ENCODE results near the gene RNASET2. TPM values are rescaled to one million over a fixed set of nuclear protein-coding genes. Genes with fewer than 3 reads are reported as not detected.
"Not testable (repeated sequence)": the region's sequence is repeated elsewhere in the genome, so short reads cannot be mapped to it uniquely, and the experiment has no call there.

The RNASET2 gene
- total RNA-seq, 1 experiment from 2014 or later: 42.2 TPM

DNA sequence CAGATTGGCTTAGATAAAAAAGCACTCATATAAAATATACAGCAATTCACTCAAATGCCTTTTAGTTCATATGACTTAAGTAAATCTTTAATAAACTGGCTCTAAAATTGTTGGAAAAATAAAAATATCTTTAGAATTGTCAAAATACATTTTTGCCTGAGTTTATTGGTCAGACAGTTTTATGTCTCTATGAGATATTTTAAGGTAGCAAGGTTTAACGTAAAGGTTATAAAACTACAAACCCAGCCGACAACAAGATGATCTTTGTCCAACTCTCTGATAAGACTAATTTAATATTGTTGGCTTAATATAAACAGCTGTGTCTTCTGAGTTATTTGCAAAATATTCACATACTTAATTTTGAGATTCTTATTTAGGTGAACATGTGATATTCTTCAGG lies 39.5 kb downstream of the RNASET2 start:
- no peak for DNase-seq (ENCODE audit: low read depth, low spot score)
- in situ Hi-C loops (cut with HindIII; ENCODE audit: low pct_unique_long_range_greater_than_20kb, low sequenced_read_pairs): no loop called here

- DNase-seq (ENCODE audit: low read depth, low spot score); in situ Hi-C loops (cut with HindIII; ENCODE audit: low pct_unique_long_range_greater_than_20kb, low sequenced_read_pairs): not testable (repeated sequence)
These were observed 40.9 kb downstream of the RNASET2 start for GRCh38 chr6:166915484-166915883.

GRCh38 chr6:166914952-166915351 lies 41.4 kb downstream of the RNASET2 start:
- DNase-seq (ENCODE audit: low read depth, low spot score); in situ Hi-C loops (cut with HindIII; ENCODE audit: low pct_unique_long_range_greater_than_20kb, low sequenced_read_pairs): not testable (repeated sequence)

DNA sequence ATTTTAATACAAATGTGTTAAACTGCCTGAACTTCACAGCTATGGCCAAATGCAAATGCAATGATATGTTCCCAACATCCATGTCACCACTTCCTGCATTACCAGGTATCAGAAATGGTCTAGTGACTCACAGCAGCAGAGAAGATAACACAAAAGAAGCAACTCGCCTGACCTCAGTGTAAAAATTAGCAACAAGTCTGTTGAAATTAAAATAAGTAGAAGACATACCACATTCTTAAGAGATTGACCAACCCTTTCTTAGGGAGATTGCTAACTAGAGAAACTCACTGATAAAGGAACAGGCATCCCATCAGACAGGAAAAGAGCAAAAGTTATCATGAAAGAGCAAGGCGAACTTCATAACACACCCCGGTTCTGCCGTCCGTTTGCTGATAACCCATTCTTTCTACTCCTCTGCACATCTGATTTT lies 45.1 kb downstream of the RNASET2 start:
- in situ Hi-C loops (cut with HindIII; ENCODE audit: low pct_unique_long_range_greater_than_20kb, low sequenced_read_pairs): no loop called here
- DNase-seq (ENCODE audit: low read depth, low spot score): no peak

GRCh38 chr6:166910601-166911000 lies 45.7 kb downstream of the RNASET2 start:
- in situ Hi-C loops (cut with HindIII; ENCODE audit: low pct_unique_long_range_greater_than_20kb, low sequenced_read_pairs): no loop called here
- no peak for DNase-seq (ENCODE audit: low read depth, low spot score)

DNA sequence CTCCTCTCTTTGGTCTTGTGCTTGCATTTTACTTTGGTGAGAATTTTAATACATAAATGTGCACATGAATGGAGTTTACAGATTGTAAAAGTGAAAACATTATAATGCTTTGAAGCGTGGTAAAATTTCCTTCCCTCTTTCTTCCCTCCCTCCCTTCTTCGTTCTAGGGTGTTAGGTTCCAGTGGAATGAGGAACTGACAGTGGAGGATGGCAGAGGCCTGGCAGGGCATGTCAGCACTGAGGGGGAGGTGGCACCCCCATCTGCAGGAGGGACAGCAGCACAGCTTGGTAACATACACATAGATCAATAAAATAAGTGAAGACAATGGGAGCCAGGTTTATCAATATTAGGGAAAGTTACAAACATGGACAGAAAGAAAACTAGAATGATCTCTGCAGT lies 47.5 kb downstream of the RNASET2 start:
- no peak for DNase-seq (ENCODE audit: low read depth, low spot score)

GRCh38 chr6:166907871-166908806 lies 48.2 kb downstream of the RNASET2 start:
- in situ Hi-C loops (cut with HindIII; ENCODE audit: low pct_unique_long_range_greater_than_20kb, low sequenced_read_pairs): no loop called here

More for the DNA sequence above, 47.5 kb downstream of the RNASET2 start:
- in situ Hi-C loops (cut with HindIII; ENCODE audit: low pct_unique_long_range_greater_than_20kb, low sequenced_read_pairs): no loop called here

DNA sequence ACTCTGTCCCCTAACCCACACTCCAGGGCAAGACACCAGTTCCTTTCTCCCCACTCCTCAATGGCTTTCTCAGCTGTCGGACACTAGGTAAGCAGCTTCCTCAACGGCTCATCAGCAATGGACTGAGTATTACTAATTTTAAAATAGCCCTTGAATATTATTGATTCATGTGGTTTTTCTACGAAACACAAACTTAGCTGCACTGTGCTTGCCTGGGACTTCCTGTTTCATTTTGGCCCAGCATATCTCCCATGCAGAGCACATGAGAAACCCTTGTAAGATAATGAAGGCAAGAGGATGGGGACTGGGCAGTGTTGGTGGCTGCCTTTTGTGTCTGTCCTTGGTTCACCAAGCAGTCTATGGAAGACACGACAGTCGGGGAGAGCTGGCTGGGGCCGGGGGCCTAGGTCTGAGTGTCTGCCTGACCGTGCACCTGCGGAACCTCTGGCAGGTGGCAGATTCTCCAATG lies 48.9 kb downstream of the RNASET2 start:
- in situ Hi-C loops (cut with HindIII; ENCODE audit: low pct_unique_long_range_greater_than_20kb, low sequenced_read_pairs): no loop called here
- no peak for DNase-seq (ENCODE audit: low read depth, low spot score)

More at GRCh38 chr6:166907871-166908806, 48.2 kb downstream of the RNASET2 start:
- DNase-seq (ENCODE audit: low read depth, low spot score): no peak

DNA sequence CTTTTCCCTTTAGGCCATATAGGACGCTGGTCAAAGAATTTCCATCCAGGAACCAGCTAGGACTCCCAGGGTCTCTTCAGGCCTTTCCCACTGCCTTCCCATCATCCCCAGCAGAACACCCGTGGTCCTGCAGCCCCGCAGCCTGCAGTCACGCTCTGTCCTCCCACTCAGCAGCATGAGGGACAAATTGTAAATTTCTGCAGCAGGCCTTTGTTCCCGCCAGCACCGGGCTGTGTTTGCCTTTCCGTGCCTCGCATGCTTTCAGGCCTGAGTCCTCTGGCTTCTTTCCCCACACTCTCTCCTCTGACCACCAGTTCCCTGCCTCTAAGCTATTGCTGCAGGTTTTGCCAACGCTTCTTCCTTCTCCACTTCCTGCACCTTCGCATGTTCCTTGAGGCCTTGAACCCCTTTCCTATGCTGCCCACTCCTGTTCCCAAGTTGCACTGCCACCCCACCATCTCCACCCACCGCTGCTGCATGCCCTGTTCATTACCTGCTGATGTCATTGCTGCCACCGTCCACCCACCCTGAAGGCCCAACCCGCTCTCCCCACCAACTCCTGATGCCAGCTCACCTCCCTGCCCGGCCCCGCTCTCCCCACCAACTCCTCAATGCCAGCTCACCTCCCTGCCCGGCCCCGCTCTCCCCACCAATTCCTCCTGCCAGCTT lies 49.8 kb downstream of the RNASET2 start:
- in situ Hi-C loops (cut with HindIII; ENCODE audit: low pct_unique_long_range_greater_than_20kb, low sequenced_read_pairs): no loop called here

DNA sequence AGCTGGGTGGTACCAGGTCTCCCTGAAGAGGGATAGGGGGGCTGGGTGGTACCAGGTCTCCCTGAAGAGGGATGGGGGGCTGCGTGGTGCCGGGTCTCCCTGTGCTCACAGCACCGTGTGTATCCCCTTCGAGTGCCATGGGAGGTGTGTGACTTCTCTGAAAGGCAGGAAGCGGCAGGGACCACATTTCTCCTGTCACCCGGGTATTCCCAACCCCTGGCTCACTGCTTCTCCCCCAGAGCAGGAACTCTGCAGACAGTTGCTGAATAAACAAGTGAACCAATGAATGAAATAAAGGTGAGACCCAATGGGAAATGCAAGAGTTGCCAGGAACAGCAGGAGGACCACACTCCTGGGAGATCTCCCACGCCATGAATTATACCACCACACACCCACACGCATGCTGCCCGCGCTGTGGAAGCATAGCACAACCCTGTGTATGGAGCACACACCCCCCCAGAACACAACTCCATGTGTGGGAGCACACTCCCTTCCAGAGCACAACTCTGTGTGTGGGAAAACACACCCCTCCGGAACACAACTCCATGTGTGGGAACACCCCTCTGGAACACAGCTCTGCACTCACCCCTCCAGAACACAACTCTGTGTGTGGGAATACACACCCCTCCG lies 50.7 kb downstream of the RNASET2 start:
- in situ Hi-C loops (cut with HindIII; ENCODE audit: low pct_unique_long_range_greater_than_20kb, low sequenced_read_pairs): no loop called here
- no peak for DNase-seq (ENCODE audit: low read depth, low spot score)

More for the DNA sequence above, 49.8 kb downstream of the RNASET2 start:
- DNase-seq (ENCODE audit: low read depth, low spot score): no peak

- in situ Hi-C loops (cut with HindIII; ENCODE audit: low pct_unique_long_range_greater_than_20kb, low sequenced_read_pairs): no loop called here
- DNase-seq (ENCODE audit: low read depth, low spot score): no peak
These were observed 51.3 kb downstream of the RNASET2 start for GRCh38 chr6:166905013-166905412.

- DNase-seq (ENCODE audit: low read depth, low spot score): no peak
- in situ Hi-C loops (cut with HindIII; ENCODE audit: low pct_unique_long_range_greater_than_20kb, low sequenced_read_pairs): no loop called here
These were observed 52.1 kb downstream of the RNASET2 start for GRCh38 chr6:166904101-166904746.

DNA sequence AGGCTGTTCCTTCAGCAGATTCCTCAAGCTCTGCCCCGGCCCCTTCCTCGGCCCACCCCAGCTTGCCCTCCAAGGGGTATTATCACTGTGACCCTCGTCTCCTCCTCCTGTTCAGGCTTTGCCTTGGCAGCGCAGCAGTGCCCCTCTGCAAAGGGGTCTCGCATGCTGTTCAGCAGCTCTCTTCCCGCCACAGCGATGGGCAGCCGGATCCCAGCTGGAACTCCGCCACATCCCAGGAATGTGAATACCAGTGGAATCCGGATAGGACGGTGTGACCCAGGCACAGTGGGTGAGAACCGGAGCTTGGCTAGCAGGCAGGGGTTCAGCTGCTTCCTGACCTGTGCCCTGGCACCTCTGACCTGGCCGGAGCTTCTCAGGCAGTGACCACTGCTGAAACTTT lies 52.9 kb downstream of the RNASET2 start:
- no peak for DNase-seq (ENCODE audit: low read depth, low spot score)
- in situ Hi-C loops (cut with HindIII; ENCODE audit: low pct_unique_long_range_greater_than_20kb, low sequenced_read_pairs): no loop called here

DNA sequence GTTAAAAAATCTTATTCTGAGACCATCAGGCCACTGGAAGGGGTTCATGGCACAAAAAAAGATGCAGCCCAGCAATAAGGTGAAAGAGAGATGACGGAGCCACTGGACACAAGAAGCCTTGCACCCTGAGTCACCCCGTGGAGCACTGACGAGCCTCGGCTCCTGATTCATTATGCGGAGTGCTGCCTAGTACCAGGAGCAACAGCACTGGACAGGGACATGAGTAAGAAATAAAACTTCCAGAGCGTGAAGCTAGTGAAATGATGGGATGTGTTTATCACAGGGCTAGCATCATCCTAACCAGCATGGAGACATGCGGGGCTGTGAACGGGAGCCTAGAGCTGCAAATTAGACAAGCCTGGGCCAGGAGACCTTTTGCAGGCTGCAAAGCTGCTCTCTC lies 53.3 kb downstream of the RNASET2 start:
- DNase-seq (ENCODE audit: low read depth, low spot score): no peak
- in situ Hi-C loops (cut with HindIII; ENCODE audit: low pct_unique_long_range_greater_than_20kb, low sequenced_read_pairs): no loop called here

DNA sequence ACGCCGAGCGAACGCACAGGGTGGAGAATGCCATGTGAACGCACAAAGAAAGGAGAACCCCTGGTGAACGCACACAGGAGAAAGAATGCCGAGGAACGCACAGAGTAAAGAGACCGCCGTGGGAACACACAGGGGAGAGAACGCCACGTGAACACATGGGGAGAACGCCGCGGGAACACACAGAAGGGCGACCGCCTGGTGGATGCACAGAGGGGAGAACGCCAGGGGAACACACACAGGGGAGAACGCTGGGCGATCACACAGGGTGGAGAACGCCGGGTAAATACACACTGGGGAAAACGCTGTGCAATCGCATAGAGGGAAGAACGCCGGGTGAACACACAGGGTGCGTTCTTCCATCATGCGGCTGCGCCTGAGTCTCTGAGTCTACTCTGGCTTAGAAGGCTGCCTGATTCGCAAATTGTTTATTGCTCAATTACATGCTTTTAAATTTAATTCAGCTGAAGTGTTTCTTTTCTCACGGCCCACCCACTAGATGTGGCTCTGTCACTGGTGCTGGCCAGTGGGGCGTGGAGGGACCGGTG lies 54.1 kb downstream of the RNASET2 start:
- in situ Hi-C loops (cut with HindIII; ENCODE audit: low pct_unique_long_range_greater_than_20kb, low sequenced_read_pairs): no loop called here
- no peak for DNase-seq (ENCODE audit: low read depth, low spot score)

GRCh38 chr6:166901626-166902025 lies 54.7 kb downstream of the RNASET2 start:
- in situ Hi-C loops (cut with HindIII; ENCODE audit: low pct_unique_long_range_greater_than_20kb, low sequenced_read_pairs): no loop called here
- no peak for DNase-seq (ENCODE audit: low read depth, low spot score)

DNA sequence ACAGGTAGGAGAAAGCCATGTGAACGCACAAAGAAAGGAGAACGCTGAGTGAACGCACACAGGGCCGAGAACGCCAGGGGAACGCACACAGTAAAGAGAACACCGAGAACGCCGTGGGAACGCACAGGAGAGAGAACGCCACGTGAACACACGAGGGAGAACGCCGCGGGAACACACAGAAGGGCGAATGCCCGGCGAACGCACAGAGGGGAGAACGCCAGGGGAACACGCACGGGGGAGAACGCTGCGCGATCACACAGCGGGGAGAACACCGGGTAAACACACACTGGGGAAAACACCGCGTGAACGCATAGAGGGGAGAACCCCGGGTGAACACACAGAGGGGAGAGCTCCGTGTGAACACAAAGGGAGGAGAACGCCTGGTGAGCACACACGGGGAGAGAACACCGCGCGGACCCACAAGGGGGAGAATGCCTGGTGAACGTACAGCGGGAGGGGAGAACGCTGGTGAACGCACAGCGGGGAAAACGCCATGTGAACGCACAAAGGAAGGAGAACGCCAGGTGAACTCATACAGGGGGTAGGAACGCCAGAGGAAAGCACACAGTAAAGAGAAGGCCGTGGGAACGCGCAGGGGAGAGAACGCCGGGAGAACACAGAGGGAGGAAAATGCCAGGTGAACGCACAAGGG lies 55.3 kb downstream of the RNASET2 start:
- in situ Hi-C loops (cut with HindIII; ENCODE audit: low pct_unique_long_range_greater_than_20kb, low sequenced_read_pairs): no loop called here
- no peak for DNase-seq (ENCODE audit: low read depth, low spot score)
